Hepatocyte (in vitro differentiated cells): ENCODE measurements around the gene AGBL1. TPM values are rescaled to one million over a fixed set of nuclear protein-coding genes. Genes with fewer than 3 reads are reported as not detected.

Source experiments
- DNase-seq: peaks from one replicate; pipeline ENCODE4 v3.0.0-alpha.2; 2016; ENCODE audit warnings: low spot score
- H2AFZ ChIP-seq: fragments of 200-600 bp; sonication (generic); 2 replicates; pipeline ENCODE4 v1.6.0; 2016; ENCODE audit warnings: antibody characterized with exemption, mild to moderate bottlenecking
- H3K27ac ChIP-seq: fragments of 200-600 bp; sonication (generic); 2 replicates; pipeline ENCODE4 v1.5.1; 2016; ENCODE audit warnings: mild to moderate bottlenecking
- H3K27me3 ChIP-seq: fragments of 200-600 bp; sonication (generic); 2 replicates; pipeline ENCODE4 v1.6.1; 2016
- H3K36me3 ChIP-seq: fragments of 200-600 bp; sonication (generic); replicated peaks from 2 replicates; pipeline ENCODE4 v1.5.1; 2016; ENCODE audit warnings: low read depth; ENCODE audit not compliant: insufficient read depth
- H3K4me1 ChIP-seq: fragments of 200-600 bp; sonication (generic); 2 replicates; pipeline ENCODE4 v1.5.1; 2016; ENCODE audit warnings: mild to moderate bottlenecking, moderate library complexity; ENCODE audit not compliant: insufficient read depth
- H3K4me2 ChIP-seq: fragments of 200-600 bp; sonication (generic); 2 replicates; pipeline ENCODE4 v1.6.0; 2016
- H3K4me3 ChIP-seq: fragments of 200-600 bp; sonication (generic); 2 replicates; pipeline ENCODE4 v1.5.1; 2016; ENCODE audit warnings: mild to moderate bottlenecking
- H3K79me2 ChIP-seq: fragments of 200-600 bp; sonication (generic); 2 replicates; pipeline ENCODE4 v1.6.0; 2017; ENCODE audit warnings: mild to moderate bottlenecking
- H3K9me2 ChIP-seq: fragments of 200-600 bp; sonication (generic); replicated peaks from 2 replicates; pipeline ENCODE4 v1.6.0; 2017; ENCODE audit warnings: mild to moderate bottlenecking; ENCODE audit not compliant: insufficient read depth
- H3K9me3 ChIP-seq: fragments of 200-600 bp; sonication (generic); 2 replicates; pipeline ENCODE4 v1.5.1; 2016; ENCODE audit warnings: low read depth, mild to moderate bottlenecking
- H4K20me1 ChIP-seq: fragments of 200-600 bp; sonication (generic); 2 replicates; pipeline ENCODE4 v1.6.0; 2016; ENCODE audit warnings: mild to moderate bottlenecking; ENCODE audit not compliant: insufficient read depth, poor library complexity, severe bottlenecking
- EZH2 ChIP-seq: fragments of 200-600 bp; sonication (generic); IDR thresholded peaks from 2 replicates; pipeline ENCODE4 v1.6.1; 2016; ENCODE audit warnings: antibody characterized with exemption, mild to moderate bottlenecking, borderline replicate concordance
- EZH2phosphoT487 ChIP-seq: fragments of 200-600 bp; sonication (generic); IDR thresholded peaks from one replicate; pipeline ENCODE4 v1.6.1; 2018; ENCODE audit warnings: antibody characterized with exemption, mild to moderate bottlenecking, low read depth, moderate library complexity; ENCODE audit not compliant: unreplicated experiment, severe bottlenecking
- WGBS: methylation state at CpG from one replicate; pipeline ENCODE4 v1.1.6; 2016; ENCODE audit warnings: low lambda C conversion rate; ENCODE audit errors: missing lambda C conversion rate; 5-methylcytosine and 5-hydroxymethylcytosine counted together
- polyA plus RNA-seq: library from polyadenylated mRNA; unstranded; fragments of >200 nt; fragmentation: Nextera tagmentation; extraction: Ambion mirVana; gene quantifications from 2 replicates; pipeline ENCODE4 v1.2.1, GENCODE V29; 2016
- total RNA-seq: library from RNA; depleted of rRNA; stranded (reverse); fragments of >200 nt; gene quantifications from 2 replicates; pipeline ENCODE4 v1.2.3, GENCODE V29; 2014
- TF ChIP-seq, protein P1 (sequence below): fragments of 200-600 bp; sonication (generic); IDR thresholded peaks from 2 replicates; pipeline ENCODE4 v1.5.1; 2016; ENCODE audit warnings: antibody characterized with exemption, mild to moderate bottlenecking; ENCODE audit not compliant: poor library complexity

AGBL1 gene
- total and polyA plus RNA-seq, 2 experiments from 2014 or later: not detected

DNA sequence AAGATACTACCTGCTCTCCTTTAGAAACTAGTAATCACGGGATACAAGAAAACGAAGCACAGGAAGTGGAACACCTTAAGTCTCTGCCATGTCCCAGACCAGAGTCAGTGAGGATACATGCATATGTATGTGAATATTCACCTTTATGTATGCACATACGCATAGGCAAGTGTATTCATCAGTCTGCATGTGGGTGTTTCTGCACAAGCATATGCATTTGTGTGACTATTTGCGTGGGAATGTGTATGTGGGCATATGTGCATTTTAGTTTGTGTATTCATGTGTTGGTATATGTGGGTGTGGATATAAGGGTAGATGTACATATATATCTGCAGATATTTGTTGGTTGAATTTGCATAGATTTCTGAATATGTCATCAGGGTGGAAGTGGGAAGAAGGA, 889.7 kb downstream of the AGBL1 start:
- H3K4me2 ChIP-seq: no peak overlapping the region
- H3K4me3 ChIP-seq: no peak overlapping the region
- H2AFZ ChIP-seq: no peak overlapping the region
- no peaks in the 10 kb centered on the region for H3K9me3 ChIP-seq
- no peaks in the 10 kb centered on the region for H3K27me3 ChIP-seq
- no peaks in the 10 kb centered on the region for H3K4me1 ChIP-seq
- H3K79me2 ChIP-seq: no peaks in the 10 kb centered on the region
- no peak for DNase-seq
- TF ChIP-seq EZH2phosphoT487 (no peak), EZH2 (no peak)
- TF ChIP-seq, protein P1, sequence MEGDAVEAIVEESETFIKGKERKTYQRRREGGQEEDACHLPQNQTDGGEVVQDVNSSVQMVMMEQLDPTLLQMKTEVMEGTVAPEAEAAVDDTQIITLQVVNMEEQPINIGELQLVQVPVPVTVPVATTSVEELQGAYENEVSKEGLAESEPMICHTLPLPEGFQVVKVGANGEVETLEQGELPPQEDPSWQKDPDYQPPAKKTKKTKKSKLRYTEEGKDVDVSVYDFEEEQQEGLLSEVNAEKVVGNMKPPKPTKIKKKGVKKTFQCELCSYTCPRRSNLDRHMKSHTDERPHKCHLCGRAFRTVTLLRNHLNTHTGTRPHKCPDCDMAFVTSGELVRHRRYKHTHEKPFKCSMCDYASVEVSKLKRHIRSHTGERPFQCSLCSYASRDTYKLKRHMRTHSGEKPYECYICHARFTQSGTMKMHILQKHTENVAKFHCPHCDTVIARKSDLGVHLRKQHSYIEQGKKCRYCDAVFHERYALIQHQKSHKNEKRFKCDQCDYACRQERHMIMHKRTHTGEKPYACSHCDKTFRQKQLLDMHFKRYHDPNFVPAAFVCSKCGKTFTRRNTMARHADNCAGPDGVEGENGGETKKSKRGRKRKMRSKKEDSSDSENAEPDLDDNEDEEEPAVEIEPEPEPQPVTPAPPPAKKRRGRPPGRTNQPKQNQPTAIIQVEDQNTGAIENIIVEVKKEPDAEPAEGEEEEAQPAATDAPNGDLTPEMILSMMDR: no peak
- H3K27ac ChIP-seq: no peak overlapping the region
- H3K9me2 ChIP-seq: no peaks in the 10 kb centered on the region
- 94% methylated on average over 4 of the region's 4 CpGs for WGBS
- no peaks in the 10 kb centered on the region for H4K20me1 ChIP-seq
- H3K36me3 ChIP-seq: no peaks in the 10 kb centered on the region

- Histone ChIP-seq H3K4me2 (no peak overlapping the region), H3K9me2 (no peaks in the 10 kb centered on the region), H3K4me3 (no peak overlapping the region), H3K27ac (no peak overlapping the region), H3K27me3 (no peaks in the 10 kb centered on the region), H3K4me1 (no peaks in the 10 kb centered on the region), H3K79me2 (no peaks in the 10 kb centered on the region), H3K36me3 (no peaks in the 10 kb centered on the region), H4K20me1 (no peaks in the 10 kb centered on the region), H2AFZ (no peak overlapping the region), H3K9me3 (no peaks in the 10 kb centered on the region)
- no peak for DNase-seq
- WGBS: 73% methylated on average over 2 of the region's 2 CpGs
- TF ChIP-seq EZH2phosphoT487: no peak
- TF ChIP-seq EZH2: no peak
- TF ChIP-seq, protein P1: no peak
Measured at GRCh38 chr15:86973284-86973844, 893.7 kb downstream of the AGBL1 start.

DNA sequence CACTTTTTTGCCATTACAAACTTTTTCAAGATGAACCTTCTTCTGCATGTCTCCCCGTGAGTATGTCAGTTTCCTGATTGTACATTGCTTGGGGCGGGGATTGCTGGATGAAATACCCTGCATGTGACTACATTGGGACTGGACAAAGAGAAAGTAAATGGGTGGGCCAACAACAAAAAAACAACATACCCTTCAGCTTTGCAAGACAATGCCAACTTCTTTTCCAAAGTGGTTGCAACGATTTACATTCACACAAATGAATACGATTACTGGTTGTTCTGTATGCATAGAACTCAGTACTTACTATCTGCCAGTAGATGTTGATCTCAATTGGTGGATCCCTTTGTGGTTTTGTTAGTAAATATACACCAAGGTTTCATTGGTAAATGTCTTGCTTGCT, 908.4 kb downstream of the AGBL1 start:
- Histone ChIP-seq H3K4me2 (no peak overlapping the region), H2AFZ (no peak overlapping the region), H3K27ac (no peak overlapping the region), H3K27me3 (no peaks in the 10 kb centered on the region), H3K9me2 (no peaks in the 10 kb centered on the region), H4K20me1 (no peaks in the 10 kb centered on the region), H3K36me3 (no peaks in the 10 kb centered on the region), H3K9me3 (no peaks in the 10 kb centered on the region), H3K4me1 (no peaks in the 10 kb centered on the region), H3K4me3 (no peak overlapping the region), H3K79me2 (no peaks in the 10 kb centered on the region)
- TF ChIP-seq, protein P1: no peak
- DNase-seq: no peak
- 81% methylated on average over 4 of the region's 4 CpGs for WGBS

- no peaks in the 10 kb centered on the region for H3K9me3 ChIP-seq
- H3K79me2 ChIP-seq: no peaks in the 10 kb centered on the region
- no peaks in the 10 kb centered on the region for H3K36me3 ChIP-seq
- no peak for DNase-seq
- no peaks in the 10 kb centered on the region for H4K20me1 ChIP-seq
- no peak overlapping the region for H3K27ac ChIP-seq
- no peaks in the 10 kb centered on the region for H3K9me2 ChIP-seq
- H2AFZ ChIP-seq: no peak overlapping the region
- TF ChIP-seq EZH2phosphoT487: no peak
- no peak overlapping the region for H3K4me3 ChIP-seq
- H3K4me1 ChIP-seq: no peaks in the 10 kb centered on the region
- no peaks in the 10 kb centered on the region for H3K27me3 ChIP-seq
- WGBS: 80% methylated on average over 2 of the region's 2 CpGs
- no peak overlapping the region for H3K4me2 ChIP-seq
Measured at GRCh38 chr15:87021751-87022150, 942.1 kb downstream of the AGBL1 start.
